HG02678 (cell line): ENCODE data around the gene HSF4.
"Not testable (repeated sequence)": the region's sequence is repeated elsewhere in the genome, so short reads cannot be mapped to it uniquely, and the experiment has no call there.

ENCODE experiments used
- ATAC-seq: cut with Tn5 transposase; IDR thresholded peaks from one replicate; pipeline ENCODE4 v1.9.1; 2021; ENCODE audit warnings: mild to moderate bottlenecking, moderate library complexity; ENCODE audit not compliant: unreplicated experiment

The HSF4 gene

GRCh38 chr16:67164599-67165061 is at the start of gene HSF4:
Gene HSF4, plus strand, starts transcription at chr16:67164745. Its CDS starts 67 bp downstream, at chr16:67164812.
- ATAC-seq = no peak

GRCh38 chr16:67114793-67115192 is 49.8 kb upstream of the HSF4 start:
- ATAC-seq = no peak

GRCh38 chr16:67115639-67116038 is 48.9 kb upstream of the HSF4 start:
- ATAC-seq = no peak

GRCh38 chr16:67116388-67117311 is 47.9 kb upstream of the HSF4 start:
- no peak for ATAC-seq

- ATAC-seq = no peak
Observed at GRCh38 chr16:67117716-67118115, 46.8 kb upstream of the HSF4 start.

GRCh38 chr16:67120025-67120424 is 44.5 kb upstream of the HSF4 start:
- no peak for ATAC-seq

- ATAC-seq = not testable (repeated sequence)
Observed at GRCh38 chr16:67122799-67123198, 41.7 kb upstream of the HSF4 start.

- ATAC-seq = no peak
Observed at GRCh38 chr16:67128417-67128816, 36.1 kb upstream of the HSF4 start.

GRCh38 chr16:67128887-67129286 is 35.7 kb upstream of the HSF4 start:
- no peak for ATAC-seq

- ATAC-seq = no peak
Observed at GRCh38 chr16:67129422-67129821, 35.1 kb upstream of the HSF4 start.

GRCh38 chr16:67137605-67138004 is 26.9 kb upstream of the HSF4 start:
- ATAC-seq = no peak

- ATAC-seq = no peak
Observed at GRCh38 chr16:67141391-67141790, 23.2 kb upstream of the HSF4 start.

- no peak for ATAC-seq
Observed at GRCh38 chr16:67142342-67142741, 22.2 kb upstream of the HSF4 start.

- no peak for ATAC-seq
Observed at GRCh38 chr16:67144943-67145342, 19.6 kb upstream of the HSF4 start.

- no peak for ATAC-seq
Observed at GRCh38 chr16:67145746-67146145, 18.8 kb upstream of the HSF4 start.

GRCh38 chr16:67146523-67147357 is 17.8 kb upstream of the HSF4 start:
- no peak for ATAC-seq

GRCh38 chr16:67147437-67148140 is 17.0 kb upstream of the HSF4 start:
- ATAC-seq = no peak

GRCh38 chr16:67148221-67148620 is 16.3 kb upstream of the HSF4 start:
- no peak for ATAC-seq

GRCh38 chr16:67148656-67149275 is 15.8 kb upstream of the HSF4 start:
- ATAC-seq = no peak

GRCh38 chr16:67149276-67150046 is 15.1 kb upstream of the HSF4 start:
- no peak for ATAC-seq
